ENCODE results near the gene LMO4.

Gene LMO4

DNA sequence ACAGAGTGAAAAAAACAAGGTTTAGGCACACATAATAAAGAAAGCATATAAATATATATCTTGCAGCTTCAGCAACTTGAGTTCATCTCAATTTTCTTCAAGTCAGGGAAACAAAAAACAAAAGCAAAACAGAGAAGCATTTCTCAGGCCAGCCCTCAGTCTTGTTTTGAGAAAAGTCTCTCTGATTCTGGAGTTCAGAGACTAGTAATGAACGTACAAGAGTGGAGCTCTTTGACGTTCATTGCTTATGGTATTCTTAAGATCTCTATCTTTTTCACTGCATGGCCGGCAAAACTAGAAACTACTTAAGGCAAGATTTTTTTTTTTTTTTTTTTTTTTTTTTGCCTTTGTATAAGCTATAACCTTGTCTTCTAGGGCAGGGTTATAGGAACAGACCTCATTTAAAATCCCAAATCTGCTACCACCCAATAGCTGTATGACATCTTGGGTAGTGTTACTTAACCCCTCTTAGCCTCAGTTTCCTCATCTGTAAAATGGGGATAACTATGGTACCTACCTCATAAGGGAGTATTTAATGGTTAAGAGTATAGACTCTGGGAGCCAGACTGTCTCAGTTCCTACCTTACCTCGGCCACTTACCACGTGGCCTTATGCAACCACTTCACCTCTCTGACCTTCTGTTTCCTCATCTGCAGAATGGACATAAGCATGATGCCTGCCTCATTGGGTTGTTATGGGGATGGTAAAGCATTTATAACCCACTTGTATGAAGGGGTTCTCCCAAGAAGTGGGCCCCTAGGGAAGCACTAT is 33.6 kb downstream of the LMO4 start:
- no peak for DNase-seq

DNA sequence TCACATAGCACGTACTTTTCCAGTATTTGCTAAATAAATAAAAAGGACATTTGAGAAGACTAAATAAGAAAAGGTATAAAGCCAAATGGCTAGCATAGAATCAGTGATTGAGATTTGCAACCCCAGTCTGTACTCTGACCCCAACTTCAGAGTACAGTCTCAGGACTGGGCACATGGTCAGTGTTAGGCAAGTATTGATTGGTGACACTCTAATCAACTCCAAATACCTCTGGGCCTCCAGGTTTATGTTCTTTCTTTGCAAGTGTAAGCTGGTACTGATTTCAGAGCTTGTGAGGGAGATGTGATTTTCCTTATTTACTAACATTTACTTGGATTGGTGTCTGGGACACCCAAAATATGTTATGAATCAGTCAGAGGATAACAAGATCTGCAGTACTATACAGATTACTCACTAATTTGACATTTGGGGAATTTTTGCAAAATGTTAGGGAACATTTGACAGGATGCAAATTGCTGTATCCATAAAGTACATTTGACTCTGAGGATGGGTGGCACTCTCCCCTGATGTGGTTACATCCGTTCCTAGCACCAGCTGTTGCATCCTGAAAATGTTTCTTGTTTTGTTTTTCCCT is 34.2 kb downstream of the LMO4 start:
- no peak for DNase-seq

DNA sequence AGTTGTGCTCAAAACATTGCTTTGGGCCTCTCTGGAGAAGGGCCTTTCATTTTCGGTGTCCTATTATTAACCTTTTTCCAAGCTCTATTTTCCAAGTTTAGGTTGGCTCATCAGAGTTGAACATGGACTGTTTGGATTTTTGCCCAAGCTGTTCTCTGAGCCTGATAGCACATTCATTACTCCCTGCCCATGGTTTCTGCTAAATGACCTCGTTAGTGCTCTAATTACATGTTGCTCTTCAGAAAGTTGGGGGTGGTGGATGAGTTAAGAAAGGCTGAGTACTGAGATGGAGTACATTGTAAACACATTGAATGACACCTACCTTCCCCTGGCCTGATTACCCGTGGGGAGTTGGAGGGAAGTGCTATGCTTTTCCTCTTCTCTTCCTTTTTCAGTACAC is 38.9 kb downstream of the LMO4 start:
- peak; percentile 95 for DNase-seq

DNA sequence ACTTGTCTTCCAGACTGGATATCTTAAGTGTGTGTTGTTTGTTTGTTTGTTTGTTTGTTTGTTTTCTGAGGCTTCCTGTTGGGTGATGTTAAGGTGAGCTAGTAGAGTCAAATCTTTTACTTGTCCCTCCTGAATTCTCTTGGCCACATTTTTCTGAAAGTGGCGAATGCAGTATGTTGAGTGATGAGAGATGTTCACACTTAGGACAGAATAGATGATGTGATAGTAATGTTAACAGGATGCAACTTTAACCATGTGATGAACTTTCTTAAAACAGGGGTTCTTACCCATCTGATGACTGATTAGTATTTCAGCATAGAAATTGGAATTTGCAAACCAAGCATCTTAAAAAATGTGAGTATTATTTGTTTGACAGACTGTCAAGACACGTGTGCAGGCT is 40.2 kb downstream of the LMO4 start:
- no peak for DNase-seq

DNA sequence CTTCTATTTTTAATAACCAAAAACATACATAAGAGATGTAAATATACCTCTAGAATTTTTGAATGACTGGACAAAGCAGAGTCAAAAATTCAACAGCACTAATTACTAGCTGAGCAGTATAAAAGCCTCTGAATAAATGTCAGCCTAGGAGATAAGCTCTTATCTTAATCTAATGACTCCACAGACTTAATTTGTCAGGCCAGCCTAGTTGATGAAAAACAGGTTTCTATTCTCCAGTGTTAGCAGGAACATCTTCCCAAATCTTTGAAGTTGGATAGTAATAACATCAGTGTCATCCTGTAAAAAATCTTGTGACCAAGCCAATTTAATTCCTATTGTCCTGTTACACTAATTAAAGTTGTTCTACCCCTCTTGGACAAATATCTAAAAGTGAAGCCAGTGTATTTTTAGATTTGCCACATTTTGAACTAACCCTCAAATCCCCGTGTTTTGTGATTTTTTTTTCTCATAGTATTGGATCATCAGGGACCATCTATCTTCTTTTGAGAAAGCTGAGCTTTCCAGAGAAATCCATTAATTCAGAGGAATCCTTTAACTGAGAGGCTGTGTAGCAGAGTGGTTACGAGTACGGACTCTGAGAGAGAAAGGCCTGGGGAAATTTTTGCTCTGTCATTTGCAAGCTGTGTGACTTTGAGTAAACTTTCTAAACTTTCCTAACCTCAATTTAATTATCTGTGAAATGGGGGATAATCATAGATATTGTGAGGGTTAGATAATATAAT is 41.2 kb downstream of the LMO4 start:
- DNase-seq = no peak

DNA sequence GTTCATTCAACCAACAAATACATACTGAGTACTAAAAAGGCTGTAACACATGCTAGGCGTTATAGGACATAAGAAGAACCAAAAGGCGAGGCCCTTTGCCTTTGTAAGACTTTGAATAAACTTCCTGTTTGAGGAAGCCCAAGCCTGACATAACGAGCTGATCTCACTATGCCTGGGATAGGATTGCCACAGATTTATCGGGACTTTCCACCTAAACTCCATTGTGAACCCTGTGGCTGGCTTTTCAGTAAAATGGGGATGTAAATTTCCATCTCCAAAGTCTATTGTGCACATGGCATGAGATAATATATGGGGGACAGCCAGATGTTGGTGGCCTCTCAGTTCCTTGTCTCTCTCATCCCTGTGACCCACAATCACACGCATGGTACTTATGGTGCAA is 41.9 kb downstream of the LMO4 start:
- DNase-seq = no peak

DNA sequence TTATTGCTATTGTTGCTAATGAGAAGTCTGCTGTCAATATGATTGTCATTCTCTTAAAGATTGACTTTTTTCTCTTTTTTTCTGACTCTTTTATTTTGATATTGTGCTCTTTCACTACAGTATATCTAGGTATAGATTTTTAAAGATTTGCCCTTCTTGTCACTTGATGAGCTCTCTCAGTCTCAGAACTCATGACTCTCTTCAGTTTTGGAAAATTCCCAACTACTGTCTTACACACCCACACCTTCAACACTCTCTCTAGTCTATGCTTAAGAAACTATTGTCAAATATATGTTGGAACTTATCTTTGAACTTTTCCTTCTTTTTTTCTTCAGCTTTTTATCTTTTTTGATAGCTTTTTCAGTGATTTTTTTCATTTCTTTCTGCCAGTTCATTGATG is 50.6 kb downstream of the LMO4 start:
- no peak for DNase-seq

DNA sequence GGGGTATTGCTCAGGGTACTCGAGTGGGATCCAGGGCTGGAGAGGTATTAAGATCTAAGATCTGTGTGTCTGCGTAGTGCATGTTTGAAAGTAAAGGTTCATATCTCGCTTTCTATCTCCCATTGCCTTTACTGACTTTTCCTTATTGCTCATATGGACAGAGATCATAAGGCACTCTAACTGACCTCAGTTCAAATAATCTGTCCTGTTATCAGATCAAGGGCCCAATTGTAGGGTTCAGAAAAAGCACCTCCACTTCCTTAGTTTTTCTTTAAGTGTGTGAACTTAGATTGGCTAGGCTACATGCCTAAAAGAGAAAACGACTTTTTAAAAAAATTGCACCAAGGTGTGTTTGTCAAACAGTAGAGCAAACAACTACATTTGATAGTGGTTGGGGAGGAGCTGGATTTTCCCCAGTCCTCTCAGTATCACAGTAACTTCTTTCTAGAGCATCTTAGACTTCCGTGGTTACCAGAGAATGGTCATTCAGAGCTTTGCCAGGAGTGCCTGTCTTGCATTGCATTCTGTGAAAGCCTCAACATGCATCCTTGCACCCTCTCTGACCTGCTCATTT is 57.6 kb downstream of the LMO4 start:
- DNase-seq = no peak

DNA sequence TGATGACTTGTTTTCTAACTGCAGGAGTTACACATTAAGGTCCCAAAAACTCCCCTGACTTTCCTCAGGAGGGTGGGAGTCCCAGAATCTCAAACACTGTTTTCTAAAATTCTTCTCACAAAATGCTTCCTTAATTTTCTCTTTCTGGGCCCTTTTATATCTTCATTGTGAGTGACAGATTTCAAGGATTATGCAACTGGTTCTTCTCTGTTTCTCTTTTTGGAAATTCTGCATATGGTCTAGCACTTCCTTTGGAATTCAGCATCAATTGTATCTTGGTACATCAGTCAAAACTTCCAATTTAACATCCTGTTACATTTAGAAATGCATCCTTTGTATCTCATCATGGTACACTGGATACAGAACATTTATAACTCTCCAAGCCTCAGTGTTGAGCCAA is 59.7 kb downstream of the LMO4 start:
- no peak for DNase-seq

DNA sequence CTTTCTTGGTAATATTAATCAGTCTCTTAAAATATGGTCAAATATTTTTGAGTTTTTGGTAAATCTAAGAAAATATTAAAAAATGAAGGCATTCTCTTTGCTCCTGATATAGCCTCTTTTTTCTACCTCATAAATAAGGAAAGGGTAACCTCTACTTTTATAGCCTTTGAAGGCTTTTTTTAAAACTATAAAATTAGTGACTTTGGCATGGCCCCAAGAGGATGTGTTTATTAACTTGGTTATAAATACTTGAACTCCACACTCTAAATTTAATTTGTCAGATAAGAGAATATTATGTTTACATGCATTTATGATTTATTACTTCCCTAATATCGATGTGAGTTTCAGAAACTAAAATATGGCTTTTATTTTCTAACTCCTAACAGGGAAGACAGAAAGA is 60.3 kb downstream of the LMO4 start:
- DNase-seq = no peak

DNA sequence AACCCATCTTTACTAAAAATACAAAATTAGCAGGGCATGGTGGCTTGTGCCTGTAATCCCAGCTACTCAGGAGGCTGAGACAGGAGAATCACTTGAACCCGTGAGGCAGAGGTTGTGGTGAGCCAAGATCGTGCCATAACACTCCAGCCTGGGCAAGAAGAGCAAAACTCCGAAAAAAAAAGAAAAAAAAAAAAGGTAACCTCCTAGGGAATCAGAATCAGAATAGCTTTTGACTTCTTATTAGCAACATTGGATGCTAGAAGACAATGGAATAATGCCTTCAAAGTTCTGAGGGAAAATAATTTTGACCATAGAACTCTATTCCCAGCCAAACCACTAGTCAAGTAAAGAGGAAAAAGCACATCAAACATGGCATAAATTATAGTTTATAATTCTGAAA is 60.9 kb downstream of the LMO4 start:
- no peak for DNase-seq

DNA sequence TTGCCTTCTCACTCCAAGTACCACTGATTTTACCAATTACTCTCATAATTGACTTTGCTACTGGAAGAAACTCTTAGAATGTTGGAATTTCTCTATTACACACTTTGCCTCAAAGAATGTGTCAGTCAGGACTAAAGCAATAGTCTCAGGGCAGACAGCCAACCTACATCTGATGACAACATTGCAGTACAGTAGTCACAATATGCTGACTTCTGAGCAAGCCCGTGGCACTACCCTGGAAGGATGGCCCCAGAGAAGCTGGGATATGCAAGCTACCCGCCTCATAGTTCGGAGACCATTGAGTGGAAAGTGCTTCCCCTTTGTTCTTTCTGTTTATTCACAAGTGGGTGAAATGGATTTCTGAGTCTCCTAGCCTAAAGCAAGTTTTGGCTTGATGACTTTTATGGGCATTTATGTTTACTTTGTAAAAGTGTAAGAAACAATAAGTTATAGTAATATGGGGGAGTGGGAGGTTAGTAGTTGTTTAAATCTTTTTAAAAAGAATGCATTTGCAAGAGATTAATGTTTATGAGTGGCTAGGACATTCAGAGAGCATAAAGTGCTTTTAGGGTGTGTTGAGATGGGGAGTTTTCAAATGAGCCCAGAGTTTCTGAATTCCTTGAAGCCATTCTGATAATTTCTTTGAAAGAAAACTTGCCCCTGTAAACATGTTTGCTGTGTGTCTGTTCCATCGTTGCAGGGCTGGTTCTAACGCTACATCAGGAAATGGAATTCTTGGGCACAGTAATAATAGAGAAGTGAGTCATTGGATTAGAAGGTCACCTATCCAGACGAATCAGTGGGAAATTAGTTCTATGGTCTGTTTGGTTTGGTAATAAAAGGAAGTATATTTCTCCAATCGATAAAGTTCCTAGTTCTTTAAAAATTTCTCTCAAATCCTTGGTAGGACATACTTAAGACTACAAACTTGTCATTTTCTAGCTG is 63.8 kb downstream of the LMO4 start:
- no peak for DNase-seq

DNA sequence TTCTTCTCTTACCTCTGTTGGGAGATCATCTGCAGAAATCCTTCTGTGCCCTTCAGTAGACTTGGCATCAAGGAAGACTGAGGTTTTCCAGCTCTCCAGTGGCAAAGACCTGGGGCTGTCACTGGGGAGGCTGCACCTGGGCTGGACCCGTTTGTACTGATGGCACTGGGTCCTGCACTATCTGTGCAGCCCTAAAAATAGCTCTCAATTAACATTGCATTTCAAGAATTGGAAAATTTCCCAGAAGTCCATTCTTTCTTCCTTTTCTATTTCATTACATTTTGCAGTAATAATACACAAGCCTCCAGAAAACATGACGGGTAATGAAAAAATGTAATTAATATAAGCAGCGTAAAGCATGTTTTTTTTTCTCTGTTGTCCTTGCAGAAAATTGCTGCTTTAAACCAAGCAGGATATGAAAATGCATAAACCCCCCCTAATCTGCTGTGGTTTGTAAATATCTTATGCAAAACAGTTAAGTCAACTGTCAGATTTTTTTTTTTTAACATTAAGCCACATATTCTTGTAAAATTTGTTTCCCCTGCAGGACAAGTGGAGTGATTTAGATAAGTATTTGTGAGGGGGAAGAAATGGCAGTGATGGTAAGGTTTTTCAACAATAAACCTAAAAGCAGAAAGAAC is 64.9 kb downstream of the LMO4 start:
- peak; percentile 20 for DNase-seq

DNA sequence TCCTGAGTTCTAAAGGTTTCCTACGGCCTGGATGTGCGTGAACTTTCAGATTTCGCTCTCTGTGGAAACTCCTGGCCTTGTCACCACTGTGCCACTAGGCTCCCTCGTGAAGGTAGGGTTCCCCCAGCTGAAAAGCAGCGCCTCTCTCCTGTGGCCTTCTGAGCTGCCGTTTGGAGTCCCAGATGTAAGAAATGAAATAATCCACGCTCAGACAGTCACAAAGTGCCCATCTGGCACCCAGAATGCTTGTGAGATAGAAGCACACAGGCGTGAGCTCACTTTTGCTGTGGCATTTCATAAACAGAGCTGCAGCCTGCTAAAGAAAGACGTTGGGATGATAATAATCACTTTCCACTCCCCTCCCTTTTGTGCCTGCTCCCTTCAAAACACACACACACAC is 65.8 kb downstream of the LMO4 start:
- DNase-seq = no peak

DNA sequence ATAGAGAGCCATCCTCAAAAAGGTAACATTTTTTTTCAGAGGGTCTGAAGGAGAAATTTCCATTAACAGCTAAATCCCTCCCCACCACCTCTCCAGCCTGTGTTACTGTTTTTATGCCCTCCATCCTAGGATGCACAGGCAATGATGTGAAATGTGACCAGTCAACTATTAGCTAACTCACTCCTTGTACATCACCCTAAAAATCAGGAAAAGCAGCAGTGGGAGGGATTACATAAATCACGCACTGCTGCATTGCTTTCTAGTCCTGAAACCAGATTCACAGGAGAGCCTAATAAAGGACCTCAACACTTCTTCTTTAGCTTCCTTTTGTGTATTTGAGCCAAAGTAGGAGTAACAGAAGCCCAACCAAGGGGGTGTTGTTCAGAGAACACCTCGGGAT is 66.3 kb downstream of the LMO4 start:
- no peak for DNase-seq

Measured in NCI-H1105 treated with DMSO at 0.1 percent for 48 hours (cell line).